Measurements from ENCODE around the gene GNAT1.
A peak's percentile ranks its signal among the peaks of the same experiment; 100 is the strongest.

GNAT1 gene

DNA sequence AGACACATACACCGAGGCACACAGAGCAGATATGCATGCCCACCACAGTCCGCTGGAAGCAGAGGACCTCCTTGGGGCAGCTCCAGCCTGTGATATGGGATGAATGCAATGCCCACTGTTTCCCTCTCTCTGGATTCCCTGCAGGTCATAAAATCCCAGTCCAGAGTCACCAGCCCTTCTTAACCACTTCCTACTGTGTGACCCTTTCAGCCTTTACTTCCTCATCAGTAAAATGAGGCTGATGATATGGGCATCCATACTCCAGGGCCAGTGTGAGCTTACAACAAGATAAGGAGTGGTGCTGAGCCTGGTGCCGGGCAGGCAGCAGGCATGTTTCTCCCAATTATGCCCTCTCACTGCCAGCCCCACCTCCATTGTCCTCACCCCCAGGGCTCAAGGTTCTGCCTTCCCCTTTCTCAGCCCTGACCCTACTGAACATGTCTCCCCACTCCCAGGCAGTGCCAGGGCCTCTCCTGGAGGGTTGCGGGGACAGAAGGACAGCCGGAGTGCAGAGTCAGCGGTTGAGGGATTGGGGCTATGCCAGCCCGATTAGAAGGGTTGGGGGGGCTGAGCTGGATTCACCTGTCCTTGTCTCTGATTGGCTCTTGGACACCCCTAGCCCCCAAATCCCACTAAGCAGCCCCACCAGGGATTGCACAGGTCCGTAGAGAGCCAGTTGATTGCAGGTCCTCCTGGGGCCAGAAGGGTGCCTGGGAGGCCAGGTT is at the start of gene GNAT1:
Gene GNAT1 (plus strand): TSS at position 675 of the 725 bp plus-strand sequence. CDS start 116 bp downstream, outside the sequence.
- no peak for DNase-seq (ENCODE audit: low spot score)

DNA sequence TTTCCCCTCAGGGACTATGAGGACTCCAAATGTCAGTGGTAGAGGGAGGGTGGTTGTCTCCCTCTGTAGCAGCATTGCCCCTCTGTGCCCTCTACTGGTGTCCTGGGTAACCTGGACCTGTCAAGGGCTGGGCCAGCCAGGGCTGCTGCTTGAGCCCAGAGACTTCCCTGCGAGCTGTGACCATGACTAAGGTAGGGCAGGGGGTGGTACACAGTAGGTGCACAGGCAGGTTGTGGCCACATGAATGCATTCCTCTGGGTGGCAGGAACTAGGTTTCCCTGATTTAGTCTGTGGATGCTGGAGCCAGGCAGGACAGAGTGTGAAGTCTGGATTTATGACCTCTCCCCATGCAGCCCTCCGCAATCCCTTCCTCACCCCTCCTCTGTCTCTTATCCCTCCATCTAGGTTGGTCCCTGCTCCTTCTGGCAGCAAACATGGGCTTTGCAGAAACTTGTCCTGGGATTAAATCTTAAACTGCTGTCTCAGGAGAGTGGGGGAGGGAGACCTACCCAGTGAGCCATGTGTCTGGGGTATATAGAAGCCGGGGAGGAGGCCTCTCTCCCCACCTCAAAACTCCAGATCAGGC is 45.0 kb upstream of the GNAT1 start:
- DNase-seq (ENCODE audit: low spot score), result no peak

DNA sequence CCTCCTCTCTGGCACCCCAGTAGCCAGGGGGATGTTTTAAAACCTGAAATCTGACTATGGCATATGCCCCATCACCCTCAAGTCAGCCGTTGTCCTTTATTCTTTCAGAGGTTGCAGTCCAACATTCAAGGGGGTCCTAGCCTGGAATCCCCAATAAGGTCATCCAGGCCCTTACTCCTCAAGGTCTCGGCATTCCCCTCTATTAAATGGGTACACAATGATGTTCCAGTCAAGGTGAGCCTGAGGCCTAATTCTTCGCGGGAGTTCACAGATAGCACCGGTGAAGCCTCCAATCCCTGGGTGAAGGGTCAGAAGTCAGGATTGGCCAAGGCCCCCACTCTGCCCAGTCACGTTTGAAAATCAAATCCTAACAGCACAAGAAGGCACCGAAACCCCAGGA is 44.4 kb upstream of the GNAT1 start:
- DNase-seq (ENCODE audit: low spot score), result no peak

DNA sequence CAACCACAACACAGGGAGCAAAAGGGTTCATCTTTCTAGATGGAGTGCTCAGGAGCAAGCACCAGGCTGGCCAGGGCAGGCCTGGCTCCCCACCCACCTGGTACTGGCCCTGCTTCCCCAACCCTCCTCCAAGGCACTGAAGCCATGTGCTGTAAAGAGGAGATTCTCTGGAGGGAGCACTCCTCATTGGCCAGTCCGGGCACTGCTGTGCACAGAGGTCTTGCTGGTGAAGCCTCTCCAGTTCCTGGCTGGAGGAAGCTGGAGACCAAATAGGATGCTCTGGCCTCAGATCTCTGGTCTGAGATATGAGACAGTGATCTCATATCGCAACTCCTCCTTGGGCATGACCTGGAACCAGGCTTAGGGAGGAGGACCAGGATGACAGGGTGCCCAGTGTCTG is 44.0 kb upstream of the GNAT1 start:
- no peak for DNase-seq (ENCODE audit: low spot score)

DNA sequence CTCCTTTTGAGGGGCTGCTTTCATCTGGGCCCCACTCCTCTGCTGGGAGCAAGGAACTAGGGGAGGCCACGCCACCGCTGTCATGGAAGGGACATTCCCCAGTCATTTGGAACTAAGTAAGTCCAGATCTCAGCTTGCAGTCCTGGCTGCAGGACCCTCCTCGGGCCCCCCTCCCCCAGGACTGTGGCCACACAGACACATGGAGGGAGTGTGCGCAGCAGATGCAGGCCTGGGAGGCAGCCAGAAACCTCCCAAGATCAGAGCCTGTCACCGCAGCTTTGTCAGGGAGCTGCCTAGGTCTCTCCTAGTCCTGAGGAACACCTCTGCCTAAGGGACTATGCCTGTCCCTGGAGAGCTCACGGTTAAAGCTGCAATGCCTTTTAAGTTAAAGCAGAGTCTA is 43.5 kb upstream of the GNAT1 start:
- DNase-seq (ENCODE audit: low spot score), result no peak

DNA sequence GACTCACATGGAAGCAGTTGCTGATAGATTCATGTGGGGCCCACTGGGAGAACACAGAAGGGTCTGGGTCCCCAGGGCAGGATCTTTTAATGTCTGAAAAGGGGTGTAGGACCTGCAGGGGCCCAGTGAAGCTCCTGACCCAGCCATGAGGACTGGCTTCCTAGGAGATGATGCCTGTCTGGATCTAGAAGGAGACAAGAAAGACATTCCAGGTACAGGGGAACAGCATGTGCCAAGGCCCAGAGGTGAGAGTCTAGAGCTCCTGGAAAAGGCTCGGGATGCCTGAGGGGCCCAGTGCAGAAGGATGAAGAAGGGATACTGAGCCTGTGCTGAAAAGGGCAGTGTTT is 41.0 kb upstream of the GNAT1 start:
- no peak for DNase-seq (ENCODE audit: low spot score)

DNA sequence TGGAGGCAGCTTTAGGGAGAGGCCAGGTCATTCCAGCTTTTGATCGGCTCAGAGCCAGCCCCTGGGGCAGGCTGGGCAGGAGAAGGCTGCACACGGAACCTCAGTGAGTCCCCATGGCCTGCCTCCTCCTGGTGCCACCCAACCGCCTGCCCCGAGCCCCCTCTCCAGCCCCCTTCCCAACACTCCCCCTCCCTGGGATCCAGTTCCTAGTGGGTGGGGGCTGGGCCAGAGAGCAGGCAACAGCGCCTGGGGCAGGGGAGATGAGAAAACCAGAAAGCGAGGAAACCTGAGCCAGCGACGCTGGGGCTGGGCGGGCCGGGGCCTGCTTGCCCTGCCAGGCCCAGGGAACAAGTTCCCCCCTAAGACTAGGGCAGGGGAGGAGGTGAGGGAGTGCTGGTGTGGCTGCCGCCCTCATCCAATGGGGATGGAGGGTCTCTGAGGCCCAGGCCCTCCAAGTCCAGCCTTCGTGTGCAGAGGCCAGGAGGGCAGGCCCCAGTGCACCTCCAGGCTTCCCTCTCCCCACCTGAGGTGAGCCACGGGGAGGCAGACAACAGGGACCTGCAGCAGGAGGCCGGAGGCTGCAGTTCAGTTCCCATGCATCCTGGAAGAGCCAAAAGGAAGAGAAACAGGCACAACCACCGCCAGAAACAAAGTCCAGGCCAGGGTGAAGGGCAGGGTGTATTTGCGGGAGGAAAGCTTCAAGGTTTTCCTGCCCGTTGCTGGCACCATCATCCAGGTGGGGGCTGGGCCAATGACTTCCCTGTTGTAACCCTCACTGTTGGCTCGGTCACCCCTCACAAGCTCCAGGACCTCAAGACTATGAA is 40.3 kb upstream of the GNAT1 start:
- DNase-seq (ENCODE audit: low spot score), result no peak

DNA sequence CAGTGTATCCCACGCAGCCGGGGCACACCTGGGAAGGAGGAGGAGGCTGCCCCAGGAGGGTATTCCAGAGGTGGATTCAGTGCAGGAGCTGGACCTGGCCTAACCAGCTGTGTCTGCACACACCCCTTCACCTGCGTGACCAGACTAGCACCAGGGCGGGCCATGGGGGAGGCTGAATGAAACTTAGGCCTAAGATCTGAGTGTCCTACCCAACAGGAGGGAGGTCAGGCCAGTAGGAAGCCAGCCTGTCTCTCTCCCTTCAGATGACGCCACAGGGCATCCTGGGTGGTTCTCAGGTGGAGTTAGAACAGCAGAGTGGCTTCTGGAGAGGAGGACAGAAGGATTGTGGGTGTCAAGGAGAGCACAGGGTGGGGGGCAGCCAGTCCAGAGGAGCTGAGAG is 39.7 kb upstream of the GNAT1 start:
- no peak for DNase-seq (ENCODE audit: low spot score)

DNA sequence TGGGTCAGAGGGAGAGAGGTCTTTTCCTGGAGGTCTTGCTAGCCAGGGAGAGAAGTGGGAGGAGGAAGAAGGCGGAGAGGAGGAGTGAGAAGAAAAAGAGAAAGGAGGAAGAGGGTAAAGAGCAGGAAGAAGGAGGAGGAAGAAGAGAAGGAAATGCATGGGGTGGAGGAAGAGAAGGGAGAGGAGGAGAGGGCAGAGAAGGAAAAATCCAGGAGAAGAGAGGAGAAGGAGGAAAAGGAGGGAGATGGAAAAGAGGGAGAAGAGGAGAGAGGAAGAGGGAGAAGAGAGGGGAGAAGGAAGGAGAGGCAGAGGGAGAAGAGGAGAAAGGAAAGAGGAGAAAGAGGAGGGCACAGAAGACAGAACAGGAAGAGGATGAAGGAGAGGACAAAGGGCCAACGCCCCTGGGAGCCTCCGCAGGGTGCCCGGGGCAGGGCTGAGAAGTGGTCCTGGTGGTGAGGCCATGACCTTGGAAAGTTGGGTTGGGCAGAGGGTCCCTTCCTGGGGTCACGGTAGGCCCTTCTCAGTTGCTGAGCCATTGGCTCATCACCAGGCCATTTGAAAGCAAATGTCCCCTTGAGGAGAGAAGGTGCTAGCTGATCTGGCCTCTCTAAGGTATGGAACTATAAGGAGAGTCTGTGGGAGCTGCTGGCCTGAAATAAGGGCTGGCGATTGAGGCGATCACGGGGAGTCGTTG is 37.5 kb upstream of the GNAT1 start:
- DNase-seq (ENCODE audit: low spot score), result no peak

DNA sequence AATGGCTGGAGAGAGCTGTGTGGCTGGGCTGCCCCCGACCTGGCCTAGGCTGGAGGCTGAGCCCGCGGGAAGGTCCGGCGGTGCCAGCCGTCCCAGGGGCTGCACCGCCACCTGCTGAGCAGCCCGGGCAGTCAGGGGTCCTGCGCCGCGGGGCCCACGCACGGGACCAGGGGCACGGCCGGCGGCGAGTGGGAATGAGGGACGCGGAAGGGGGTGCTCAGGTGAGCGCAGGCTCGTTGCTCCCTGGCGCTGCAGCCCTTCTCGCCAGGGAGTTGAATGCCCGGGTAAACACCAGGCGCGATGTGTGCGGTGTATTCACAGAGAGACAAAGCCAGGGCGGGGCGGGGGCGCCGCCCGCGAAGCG is 37.0 kb upstream of the GNAT1 start:
- DNase-seq (ENCODE audit: low spot score), result no peak

DNA sequence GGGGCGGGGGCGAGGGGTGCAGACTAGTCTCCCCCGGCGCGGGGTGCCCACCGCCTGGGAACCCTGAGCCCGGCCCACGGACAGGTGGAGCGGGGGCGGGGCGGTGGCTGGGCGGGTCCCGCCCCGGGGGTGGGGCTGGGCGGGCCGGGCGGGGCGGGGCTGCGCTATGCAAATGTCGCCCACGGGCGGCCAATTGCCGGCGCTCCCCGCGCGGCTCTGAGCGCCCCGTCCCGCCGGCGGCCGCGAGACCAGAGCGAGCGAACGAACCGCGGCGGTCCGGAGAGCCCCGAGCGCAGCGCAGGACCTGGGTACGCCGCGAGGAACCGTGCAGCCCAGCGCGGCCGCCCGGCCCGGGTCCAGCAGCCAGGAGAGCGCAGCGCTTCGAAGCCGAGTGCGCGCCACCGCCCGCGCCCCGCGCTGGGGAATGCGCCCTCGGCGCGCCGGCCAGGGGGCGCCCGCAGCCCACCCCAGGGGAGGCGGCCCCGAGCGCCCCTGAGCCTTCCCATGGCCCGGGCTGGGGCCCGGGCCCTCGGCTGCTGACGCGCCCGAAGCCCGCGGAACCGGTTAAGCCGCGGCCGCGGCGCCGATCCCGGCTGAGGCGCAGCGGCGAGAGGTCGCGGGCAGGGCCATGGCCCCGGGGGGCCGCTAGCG is 36.4 kb upstream of the GNAT1 start, which contains the start of gene SEMA3F:
Gene SEMA3F (plus strand): TSS at position 485 of the 651 bp plus-strand sequence. CDS start 4,299 bp downstream, outside the sequence.
- DNase-seq (ENCODE audit: low spot score), result peak; percentile 30

DNA sequence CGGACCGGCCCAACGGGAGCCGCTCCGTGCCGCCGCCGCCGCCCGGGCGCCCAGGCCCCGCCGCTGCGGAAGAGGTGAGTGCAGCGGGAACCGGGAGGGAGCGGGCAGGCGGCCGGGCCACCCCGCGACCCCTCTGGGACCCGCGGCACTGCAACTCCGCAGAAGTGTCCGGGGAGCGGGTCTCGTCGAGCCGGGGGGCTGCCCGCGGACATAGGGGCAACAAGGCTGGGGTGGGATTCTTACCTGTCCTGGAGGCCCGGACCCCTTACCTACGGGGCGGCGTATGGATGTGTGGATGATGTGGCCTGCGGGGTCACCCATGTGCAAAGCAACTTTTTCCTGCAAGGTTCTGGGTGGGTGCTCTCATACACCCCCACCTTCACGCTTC is 35.9 kb upstream of the GNAT1 start:
- DNase-seq (ENCODE audit: low spot score), result no peak

DNA sequence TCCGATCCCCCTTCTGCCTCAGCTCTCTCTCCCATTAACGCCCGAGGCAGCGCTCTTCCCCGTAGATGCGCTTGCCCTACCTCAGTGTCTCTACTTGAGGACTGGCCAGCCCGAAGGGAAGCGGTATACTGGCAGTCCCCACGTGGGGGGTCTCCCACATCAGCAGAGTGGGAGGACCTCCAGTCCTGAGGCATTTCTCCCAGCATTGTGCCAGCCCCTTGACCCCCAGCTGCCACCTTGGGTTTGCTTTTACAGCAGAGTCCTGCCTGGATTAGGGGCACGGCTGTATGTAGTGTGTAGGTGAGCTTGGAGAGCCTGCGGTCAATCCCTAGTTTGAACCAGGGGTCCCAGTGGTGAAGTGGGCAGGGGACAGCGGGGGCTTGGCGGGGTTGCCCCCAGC is 35.5 kb upstream of the GNAT1 start:
- DNase-seq (ENCODE audit: low spot score), result no peak

DNA sequence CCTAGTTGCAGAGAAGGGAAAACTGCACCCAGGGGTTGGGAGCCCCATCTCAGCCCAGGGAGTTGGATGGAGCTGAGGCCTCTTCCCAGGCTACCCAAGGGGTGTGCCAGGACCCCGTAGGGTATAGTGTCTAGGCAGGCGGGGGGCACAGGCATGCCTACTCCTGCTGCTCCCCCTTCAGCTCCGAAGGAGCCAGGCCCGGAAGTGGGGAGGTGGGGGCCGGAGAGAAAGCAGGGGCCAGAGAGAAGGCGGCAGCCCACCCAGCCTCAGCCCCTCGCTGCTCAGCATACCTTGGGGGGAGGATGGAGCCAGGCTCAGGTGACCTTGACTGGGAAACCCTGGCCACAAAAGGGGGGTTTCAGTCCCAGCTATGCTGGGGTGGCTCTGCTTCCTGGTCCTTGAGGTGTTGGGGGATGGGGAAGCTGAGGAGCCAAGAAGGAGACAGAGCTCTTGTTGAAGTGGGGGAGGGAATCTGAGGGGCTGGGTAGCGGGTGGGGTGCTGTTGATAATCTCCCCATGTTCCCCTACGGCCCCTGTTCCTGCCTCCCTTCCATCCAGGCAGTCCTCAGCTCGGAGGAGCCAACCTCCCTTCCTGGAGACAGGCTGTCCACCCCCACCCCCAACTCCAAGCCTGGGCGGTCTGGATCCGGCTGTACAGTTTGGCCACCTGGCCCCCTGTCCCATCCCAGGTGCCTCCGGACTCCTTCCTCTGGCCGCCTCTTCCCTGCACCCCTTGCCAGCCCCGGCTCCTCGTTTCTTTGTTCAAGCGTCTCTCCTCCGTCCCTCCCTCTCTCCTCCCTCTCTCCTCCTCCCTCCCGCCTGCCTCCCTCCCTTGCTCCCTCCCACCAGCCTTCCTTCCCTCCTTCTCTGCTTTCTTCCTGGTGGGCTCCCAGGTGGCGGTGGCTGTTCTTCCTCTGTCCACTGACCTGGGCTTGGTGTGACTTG is 34.6 kb upstream of the GNAT1 start:
- DNase-seq (ENCODE audit: low spot score), result no peak

DNA sequence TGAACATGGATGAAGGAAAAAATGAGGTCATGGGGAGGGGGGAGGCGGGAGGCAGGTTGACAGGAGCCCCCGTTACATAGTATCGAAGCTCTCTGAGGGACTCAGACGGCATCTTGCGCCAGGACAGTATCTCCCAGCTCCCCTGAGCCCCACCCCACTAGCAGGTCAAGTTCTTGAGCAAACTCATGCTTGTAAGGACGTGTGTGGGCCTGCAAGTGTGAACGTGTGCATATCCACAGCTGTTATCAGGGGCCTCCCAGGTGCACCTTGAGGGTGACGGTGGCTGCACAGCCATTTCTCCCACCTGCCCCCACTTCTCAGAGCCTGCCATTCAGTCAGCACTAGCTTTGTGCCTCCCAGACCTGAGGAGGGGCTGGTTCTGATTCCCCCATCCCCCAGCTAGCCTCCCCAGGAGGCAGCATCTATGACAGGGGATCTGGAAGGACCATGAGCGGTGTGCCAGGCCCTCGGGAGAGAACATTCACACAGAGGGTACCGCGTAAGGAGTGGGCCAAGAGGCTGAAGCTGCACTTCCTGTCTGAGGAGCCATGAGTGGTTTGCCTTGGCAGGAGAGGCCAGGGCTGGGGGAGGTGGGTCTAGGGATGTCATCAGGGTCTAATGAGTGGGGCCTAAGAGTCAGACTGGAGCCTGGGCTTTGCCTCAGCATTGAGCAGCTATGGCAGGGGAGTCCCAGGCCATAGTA is 33.4 kb upstream of the GNAT1 start:
- no peak for DNase-seq (ENCODE audit: low spot score)

DNA sequence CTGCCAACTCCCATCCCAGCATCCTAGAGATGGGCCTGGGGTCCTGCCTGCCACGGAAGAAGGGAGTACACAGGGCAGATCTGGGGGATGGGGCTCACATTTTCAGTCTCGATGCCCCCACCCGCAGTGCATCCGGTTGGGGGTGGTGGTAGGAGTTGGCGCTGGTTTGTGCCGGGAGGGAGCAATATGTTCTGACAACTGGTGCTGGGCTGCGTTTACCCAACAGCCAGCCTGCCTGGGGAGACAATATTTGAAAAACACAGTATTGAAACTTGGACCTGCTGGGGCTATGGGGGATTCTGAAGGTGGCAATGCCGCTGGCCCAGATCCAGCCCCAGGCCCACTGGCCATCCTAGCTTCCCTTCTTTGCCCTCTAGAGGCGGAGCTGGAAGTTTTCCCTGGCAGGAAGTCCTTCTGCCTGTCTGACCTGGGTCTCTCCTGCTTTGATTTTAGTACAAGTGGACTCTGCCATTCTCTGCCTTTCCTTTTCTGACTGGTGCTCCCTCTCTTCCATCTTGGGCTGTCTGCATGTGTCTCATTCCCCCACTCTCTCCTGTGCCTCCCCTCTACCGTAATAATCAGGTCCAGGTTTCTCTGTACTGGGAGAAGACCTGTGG is 32.8 kb upstream of the GNAT1 start:
- no peak for DNase-seq (ENCODE audit: low spot score)

DNA sequence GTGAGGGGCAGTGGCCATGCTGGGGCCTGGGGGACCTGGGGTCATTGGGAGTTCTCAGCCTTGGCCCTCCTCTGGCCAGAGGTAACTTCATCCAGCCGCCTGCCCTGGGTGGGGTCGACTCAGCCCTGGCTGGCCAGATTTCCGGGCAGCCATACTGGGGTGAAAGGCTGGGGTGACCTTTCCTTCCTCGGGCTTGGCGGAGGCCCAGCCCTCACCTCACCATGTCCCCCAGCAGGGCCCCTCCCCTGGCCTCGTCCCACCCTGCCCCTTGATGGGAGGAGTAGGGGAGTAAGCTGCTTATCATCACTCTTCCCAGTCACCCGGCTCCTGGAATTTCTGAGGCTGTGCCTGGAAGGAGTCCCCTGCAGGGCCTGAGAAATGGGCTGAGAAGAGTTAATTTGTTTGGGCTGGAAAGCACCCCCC is 30.8 kb upstream of the GNAT1 start:
- DNase-seq (ENCODE audit: low spot score), result no peak

DNA sequence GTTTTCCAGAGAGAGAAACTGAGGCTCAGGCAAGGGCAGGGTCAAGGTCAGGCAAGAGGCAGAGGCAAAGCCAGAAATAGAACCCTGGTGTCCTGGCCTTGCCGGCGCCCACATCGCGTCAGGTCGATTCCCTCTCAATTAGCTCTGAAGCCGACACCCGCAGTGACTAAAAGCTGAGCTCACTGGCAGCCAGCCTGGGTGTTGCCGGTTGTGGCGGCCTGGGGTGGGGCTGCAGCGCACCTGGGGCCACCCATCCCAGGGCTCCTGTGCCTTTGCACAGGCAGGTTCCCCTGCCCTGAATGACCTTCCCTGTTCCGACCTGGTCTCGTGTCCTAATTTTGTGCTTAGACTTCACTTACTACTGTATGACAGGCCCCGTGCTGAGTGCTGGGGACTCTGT is 30.1 kb upstream of the GNAT1 start:
- DNase-seq (ENCODE audit: low spot score), result no peak

DNA sequence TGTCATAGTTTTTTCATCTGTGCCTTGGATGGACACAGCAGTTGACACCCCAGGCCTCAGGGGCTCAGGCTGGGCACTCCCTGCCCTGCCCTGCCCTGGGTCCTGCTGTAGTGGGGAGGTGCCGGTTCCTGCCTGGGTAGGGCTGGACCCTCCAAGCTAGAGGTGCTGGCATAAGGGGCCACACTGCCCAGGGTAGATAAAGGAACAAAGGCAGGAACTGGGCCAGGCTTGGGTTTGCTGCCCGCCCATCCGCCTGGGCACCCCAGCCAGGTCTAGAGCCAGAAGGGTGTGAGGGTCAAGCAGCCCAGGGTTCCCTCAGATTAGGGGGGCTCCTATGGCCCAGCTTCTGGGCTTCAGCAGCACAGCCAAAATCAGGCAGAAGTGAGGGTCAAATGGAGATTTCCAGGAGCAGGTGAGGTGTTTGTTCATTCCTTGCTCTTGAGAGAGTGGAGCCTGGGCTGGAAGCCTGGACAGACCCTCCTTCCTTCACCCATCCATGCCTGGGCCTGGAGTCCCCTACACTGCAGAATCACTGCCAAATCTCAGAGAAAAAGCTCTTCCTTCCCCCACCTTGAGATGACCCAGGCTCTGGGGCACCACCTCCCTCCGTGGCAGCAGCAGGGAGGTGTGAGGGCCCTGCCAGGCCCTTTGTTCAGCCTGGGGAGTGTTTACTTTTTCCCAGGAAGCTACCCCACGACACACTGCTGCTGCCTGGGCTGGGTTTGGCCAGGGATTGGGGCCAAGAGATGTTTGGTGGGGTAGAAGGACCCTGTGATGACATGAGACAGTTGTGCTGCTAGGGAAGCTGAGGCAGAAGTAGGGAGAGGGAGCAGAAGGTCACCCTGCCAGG is 29.2 kb upstream of the GNAT1 start:
- DNase-seq (ENCODE audit: low spot score), result no peak

Data from activated CD4-positive, alpha-beta T cell treated with anti-CD3 and anti-CD28 coated beads, Interleukin-2, Interleukin-4, amounts not matched to agents 100 ng/mL and 50 ng/mL, durations not matched to agents 16 hours and 8 hours (primary cell).